Fibroblast of skin of scalp (primary cell): ENCODE measurements around the gene KCNN4.
A peak's percentile ranks its signal among the peaks of the same experiment; 100 is the strongest.

Source experiments
- DNase-seq: peaks from one replicate; pipeline ENCODE4 v3.0.0-alpha.2; 2013

KCNN4 gene

GRCh38 chr19:43748205-43748594, 32.6 kb downstream of the KCNN4 start:
- DNase-seq: no peak

DNA sequence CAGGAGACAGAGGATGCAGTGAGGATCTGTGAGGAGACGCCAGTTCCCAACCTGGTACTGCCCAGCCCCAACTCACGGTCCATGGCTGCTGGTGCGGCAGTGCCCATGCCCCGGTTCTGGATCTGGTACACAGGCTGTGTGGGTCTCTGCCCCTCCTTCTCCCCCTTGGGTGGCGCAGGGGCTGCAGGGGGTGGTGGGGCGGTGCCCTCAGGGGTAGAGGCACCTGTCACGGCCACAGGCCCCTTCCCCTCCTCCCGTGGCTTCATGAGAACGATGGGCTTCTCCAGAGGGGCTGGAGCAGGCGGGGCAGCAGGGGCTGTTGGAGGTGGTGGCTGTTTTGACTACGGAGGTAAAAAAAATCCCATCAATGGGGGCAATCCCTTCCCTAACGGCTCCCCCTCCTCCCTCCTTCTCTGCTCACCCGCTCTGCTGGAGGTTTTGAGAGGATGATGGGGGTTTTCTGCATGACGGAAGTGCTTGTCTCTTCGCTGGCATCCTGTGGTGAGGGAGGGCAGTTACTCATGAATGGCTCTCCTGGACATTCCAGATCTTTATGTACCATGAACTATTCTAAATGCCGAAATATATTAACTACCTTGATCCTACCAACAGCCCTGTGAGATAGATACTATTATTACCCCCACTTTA, 33.1 kb downstream of the KCNN4 start:
- DNase-seq: no peak

DNA sequence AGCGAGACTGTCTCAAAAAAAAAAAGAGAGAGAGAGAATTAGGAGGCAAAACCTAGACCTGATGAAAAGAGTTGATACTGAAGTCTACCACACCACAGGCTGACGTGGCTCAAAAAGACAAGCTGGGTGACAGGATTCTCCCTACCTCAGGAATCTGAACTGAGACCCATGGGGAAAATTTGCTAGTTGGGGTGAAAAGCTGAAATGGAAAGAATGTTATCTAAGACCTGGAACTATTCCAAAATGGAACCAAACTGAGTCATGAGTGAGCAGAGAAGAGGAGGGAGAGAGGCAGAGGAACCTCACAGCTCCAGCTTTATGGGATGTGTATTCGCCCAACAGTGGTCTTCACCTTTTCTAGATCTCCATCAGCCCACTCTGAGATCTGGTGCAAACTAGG, 37.7 kb downstream of the KCNN4 start:
- peak; percentile 78 for DNase-seq

- DNase-seq: no peak
These were observed 39.5 kb downstream of the KCNN4 start for GRCh38 chr19:43741075-43741825.

DNA sequence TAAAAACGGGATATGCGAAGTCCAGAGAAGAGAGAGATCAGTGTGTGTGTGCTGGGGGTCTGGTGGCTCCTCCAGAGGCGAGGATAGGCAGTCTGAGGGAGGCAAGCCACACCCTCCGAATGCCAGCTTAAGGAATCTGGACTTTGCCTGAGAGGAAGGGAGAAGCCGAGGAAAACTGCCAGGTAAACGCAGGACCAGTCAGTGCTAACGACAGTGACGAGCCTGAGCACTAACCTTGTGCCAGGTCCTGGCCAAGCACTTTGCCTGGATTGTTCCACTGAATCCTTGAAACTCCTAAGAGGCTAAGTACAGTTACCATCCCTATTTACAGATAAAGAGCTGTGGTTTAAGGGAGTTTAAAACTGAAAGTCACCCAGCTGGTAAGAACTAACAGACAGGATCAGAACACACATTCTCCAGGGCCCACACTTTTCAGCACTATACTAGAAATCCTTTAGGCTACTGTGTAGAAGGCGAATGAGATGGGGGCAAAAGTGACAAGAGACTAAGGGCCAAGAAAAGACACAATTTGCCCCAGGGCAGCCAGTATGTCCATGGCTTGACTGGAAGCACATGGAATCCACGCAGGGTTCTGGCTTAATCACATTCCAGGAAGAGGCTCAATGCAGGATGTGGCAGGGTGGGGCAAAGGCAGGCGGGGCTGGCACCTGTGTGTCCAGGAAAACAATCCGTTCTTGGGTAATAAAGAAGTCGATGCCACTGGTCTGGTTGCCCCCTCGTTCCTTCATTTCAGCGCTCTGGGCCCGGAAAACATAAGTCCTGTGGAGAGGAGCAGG, 41.1 kb downstream of the KCNN4 start:
- no peak for DNase-seq

DNA sequence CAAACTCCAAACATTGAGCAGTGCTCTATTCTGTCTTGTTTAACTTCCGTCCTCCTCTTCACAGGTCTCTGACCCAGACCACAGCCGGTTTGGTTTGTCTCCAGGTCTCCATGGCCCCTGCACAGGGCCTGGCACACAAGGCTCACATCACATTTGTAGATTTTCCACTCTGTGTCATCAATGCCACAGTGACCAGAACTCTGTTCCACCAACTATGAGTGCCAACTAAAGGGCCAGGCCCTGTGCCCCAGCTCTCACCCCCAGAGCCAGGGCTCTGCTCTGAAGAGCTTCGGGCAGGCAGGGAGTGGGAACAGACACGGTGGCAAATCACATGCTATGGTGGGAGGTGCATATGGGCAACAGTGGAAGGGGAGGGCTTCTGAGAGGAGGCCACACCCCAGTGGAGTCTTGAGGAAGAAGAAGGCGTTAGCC, 42.0 kb downstream of the KCNN4 start:
- no peak for DNase-seq

DNA sequence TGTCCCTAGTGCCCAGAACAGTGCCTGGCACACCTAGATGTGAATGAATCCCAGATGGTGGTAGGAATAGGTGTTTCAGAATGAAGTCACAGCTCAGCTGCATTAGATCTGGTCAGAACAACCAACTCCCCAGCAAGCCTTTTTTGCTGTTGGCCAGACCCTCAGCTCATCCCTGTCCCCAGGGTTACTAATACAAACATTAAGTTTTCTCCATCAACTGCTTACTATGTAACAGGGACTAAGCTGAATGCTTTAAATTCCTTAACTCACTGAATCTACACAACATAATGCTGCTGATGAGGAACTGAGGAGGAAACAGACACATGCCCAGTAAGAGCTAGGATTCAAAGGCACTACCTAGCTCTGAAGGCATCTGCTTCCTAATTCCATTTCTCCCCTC, 44.8 kb downstream of the KCNN4 start:
- DNase-seq: peak; percentile 62

DNA sequence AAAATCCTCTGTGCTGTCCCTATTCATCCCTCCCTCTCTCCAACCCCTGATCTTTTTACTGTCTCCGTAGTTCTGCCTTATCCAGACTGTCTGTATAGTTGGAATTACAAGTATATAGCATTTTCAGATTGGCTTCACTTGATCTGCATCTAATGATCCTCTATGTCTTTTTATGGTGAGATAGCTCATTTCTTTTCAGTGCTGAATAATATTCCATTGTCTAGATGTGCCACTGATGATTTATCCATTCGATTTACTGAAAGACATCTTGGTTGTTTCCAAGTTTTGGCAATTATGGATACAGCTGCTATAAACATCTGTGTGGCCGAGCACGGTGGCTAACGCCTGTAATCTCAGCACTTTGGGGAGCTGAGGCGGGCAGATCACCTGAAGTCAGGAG, 45.8 kb downstream of the KCNN4 start:
- DNase-seq: no peak

GRCh38 chr19:43731846-43732245, 48.9 kb downstream of the KCNN4 start:
- DNase-seq: no peak

DNA sequence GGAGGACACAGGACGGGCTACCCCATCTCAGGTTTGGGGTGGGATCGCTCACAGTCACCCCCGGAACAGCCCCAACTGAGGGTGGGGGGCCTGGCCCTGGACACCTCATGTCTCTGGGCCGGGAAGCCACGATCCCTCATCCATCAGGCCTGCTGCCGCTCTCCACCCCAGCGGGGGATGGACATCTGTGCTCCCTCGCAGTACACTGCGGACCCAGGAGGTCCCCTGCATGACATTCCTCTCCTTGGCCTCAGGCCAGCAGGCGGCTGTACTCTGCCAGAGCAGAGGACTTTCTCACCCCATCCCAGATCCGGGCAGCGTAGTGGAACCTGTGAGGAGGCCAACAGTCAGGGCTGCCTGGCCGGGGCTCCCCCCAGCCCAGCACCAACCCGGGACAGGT, 49.4 kb downstream of the KCNN4 start:
- peak; percentile 19 for DNase-seq

DNA sequence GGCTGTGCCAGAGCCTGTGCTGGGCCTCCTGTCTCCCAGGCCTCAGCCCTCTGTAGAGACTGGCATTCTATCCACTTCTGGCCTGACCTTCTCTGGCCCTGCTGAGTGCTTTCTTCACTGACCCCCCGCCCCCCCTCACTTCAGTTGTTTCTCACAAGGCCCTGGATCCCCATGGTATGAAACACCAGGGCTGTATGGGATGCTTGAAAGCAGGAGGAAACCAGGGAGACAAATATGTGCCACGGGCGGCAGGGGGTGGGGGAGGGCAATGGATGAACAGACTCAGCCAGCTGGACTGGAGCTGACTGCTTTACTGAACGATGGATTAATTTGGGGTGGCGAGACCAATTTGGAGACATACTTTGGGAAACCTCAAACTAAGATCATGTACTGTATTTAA, 50.9 kb downstream of the KCNN4 start:
- DNase-seq: peak; percentile 19

DNA sequence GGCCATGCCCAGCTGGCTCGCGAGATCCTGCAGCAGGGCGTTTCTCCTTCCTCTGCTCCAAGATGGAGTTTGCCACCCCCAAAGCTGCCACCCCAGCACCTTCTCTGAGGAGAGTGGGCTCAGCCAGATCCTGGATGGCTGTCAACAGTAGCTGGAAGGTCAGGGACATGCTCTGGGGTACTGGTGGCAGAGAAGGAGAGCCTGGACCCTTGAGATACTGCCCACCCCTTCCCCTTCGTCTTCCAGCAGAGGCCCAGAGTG, 53.2 kb downstream of the KCNN4 start:
- no peak for DNase-seq

GRCh38 chr19:43726736-43727592, 53.8 kb downstream of the KCNN4 start:
- no peak for DNase-seq

GRCh38 chr19:43725468-43725867, 55.3 kb downstream of the KCNN4 start:
- no peak for DNase-seq

- no peak for DNase-seq
These were observed 55.9 kb downstream of the KCNN4 start for GRCh38 chr19:43724896-43725295.

DNA sequence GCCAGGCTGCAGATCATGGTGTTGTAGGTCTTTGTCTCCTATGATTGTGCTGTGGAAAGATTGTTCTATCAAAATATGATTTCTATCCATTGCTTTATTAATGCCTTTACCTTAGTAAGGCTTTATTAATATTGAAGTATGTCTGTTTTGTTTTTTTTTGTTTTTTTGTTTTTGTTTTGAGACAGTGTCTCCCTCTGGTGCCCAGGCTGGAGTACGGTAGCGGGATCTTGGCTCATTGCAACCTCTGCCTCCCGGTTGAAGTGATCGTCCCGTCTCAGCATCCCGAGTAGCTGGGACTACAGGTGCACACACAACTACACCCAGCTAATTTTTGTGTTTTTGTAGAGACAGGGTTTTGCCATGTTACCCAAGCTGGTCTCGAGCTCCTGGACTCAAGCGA, 57.2 kb downstream of the KCNN4 start:
- DNase-seq: no peak

DNA sequence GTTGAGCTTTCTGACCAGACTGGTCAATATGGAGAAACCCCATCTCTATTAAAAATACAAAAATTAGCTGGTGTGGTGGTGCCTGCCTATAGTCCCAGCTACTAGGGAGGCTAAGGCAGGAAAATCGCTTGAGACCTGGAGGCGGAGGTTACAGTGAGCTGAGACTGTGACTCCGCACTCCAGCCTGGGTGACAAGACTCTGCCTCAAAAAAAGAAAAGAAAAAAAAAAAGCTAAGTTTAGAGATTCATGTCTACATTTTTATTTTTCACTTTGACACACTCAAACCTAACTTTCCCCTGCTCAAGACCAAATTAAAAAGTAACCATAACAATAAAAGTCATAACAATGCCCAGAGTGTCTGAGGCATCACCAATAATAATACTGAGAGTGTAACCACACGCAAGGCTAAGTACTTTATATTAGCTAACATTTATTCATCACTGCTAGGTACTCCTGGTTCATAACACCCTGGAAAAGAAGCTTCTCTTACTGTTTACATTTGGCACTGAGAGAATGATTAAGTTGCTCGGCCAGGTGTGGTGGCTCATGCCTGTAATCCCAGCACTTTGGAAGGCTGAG, 59.2 kb downstream of the KCNN4 start:
- DNase-seq: no peak

GRCh38 chr19:43720936-43721335, 59.8 kb downstream of the KCNN4 start:
- no peak for DNase-seq

- DNase-seq: no peak
These were observed 60.9 kb downstream of the KCNN4 start for GRCh38 chr19:43719918-43720317.

DNA sequence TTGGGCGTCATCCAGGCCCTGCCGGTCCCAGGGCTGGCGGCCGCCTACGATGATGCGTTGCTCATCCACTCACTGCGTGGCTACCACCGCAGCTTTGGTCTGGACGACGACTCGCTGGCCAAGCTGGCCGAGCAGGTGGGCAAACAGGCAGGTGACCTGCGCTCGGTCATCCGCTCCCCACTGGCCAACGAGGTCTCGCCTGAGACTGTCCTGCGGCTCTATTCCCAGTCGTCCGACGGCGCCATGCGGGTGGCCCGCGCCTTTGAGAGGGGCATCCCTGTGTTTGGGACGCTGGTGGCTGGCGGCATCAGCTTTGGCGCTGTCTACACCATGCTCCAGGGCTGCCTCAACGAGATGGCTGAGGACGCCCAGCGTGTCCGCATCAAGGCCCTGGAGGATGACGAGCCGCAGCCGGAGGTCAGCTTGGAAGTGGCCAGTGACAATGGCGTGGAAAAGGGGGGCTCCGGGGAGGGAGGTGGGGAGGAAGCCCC, 61.4 kb downstream of the KCNN4 start:
- DNase-seq: no peak

DNA sequence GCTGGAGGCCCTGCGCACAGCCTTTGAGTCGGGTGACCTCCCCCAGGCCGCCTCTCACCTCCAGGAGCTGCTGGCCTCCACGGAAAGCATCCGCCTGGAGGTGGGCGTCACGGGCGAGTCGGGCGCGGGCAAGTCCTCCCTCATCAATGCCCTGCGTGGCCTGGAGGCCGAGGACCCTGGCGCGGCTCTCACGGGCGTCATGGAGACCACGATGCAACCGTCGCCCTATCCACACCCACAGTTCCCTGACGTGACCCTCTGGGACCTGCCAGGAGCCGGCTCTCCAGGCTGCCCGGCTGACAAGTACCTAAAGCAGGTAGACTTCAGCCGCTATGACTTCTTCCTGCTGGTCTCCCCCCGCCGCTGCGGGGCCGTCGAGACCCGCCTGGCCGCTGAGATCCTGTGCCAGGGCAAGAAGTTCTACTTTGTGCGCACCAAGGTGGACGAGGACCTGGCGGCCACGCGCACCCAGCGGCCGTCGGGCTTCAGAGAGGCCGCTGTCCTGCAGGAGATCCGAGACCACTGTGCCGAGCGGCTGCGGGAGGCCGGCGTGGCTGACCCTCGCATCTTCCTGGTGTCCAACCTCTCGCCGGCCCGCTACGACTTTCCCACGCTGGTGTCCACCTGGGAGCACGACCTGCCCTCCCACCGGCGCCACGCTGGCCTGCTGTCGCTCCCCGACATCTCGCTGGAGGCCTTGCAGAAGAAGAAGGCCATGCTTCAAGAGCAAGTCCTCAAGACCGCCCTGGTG, 62.0 kb downstream of the KCNN4 start:
- no peak for DNase-seq
